ENCODE data around the gene ZNF319.
"Not testable (repeated sequence)": the region's sequence is repeated elsewhere in the genome, so short reads cannot be mapped to it uniquely, and the experiment has no call there.

ZNF319 gene

GRCh38 chr16:57997528-57998265 lies 2.8 kb downstream of the ZNF319 start:
- DNase-seq (ENCODE audit: low read depth) = no peak

- DNase-seq (ENCODE audit: low read depth) = no peak
These were observed 3.3 kb downstream of the ZNF319 start for GRCh38 chr16:57997176-57997527.

GRCh38 chr16:57996406-57997175 lies 3.9 kb downstream of the ZNF319 start:
- DNase-seq (ENCODE audit: low read depth) = no peak

GRCh38 chr16:57995721-57996405 lies 4.6 kb downstream of the ZNF319 start:
- DNase-seq (ENCODE audit: low read depth) = no peak

GRCh38 chr16:57994778-57995177 lies 5.7 kb downstream of the ZNF319 start:
- peak; percentile 21 for DNase-seq (ENCODE audit: low read depth)

- DNase-seq (ENCODE audit: low read depth) = no peak
These were observed 6.1 kb downstream of the ZNF319 start for GRCh38 chr16:57994361-57994760.

GRCh38 chr16:57993897-57994296 lies 6.6 kb downstream of the ZNF319 start:
- DNase-seq (ENCODE audit: low read depth) = no peak

GRCh38 chr16:57993438-57993837 lies 7.0 kb downstream of the ZNF319 start:
- DNase-seq (ENCODE audit: low read depth) = no peak

- DNase-seq (ENCODE audit: low read depth) = no peak
These were observed 8.4 kb downstream of the ZNF319 start for GRCh38 chr16:57992084-57992483.

- no peak for DNase-seq (ENCODE audit: low read depth)
These were observed 8.9 kb downstream of the ZNF319 start for GRCh38 chr16:57991551-57992059.

- DNase-seq (ENCODE audit: low read depth) = no peak
These were observed 11.5 kb downstream of the ZNF319 start for GRCh38 chr16:57988929-57989328.

GRCh38 chr16:57987441-57988177 lies 12.9 kb downstream of the ZNF319 start:
- DNase-seq (ENCODE audit: low read depth) = no peak

- no peak for DNase-seq (ENCODE audit: low read depth)
These were observed 14.3 kb downstream of the ZNF319 start for GRCh38 chr16:57986196-57986595.

GRCh38 chr16:57985204-57986181 lies 15.0 kb downstream of the ZNF319 start:
- no peak for DNase-seq (ENCODE audit: low read depth)

- DNase-seq (ENCODE audit: low read depth) = peak; percentile 90
These were observed 15.8 kb downstream of the ZNF319 start for GRCh38 chr16:57984443-57985203.

- DNase-seq (ENCODE audit: low read depth) = no peak
These were observed 18.1 kb downstream of the ZNF319 start for GRCh38 chr16:57982385-57982784.

GRCh38 chr16:57981636-57982035 lies 18.8 kb downstream of the ZNF319 start:
- no peak for DNase-seq (ENCODE audit: low read depth)

GRCh38 chr16:57979006-57979585 lies 21.4 kb downstream of the ZNF319 start:
- no peak for DNase-seq (ENCODE audit: low read depth)

- DNase-seq (ENCODE audit: low read depth) = not testable (repeated sequence)
These were observed 22.4 kb downstream of the ZNF319 start for GRCh38 chr16:57978070-57978465.
